Measurements from ENCODE around the gene SOX2.
"Not testable (repeated sequence)": the region's sequence is repeated elsewhere in the genome, so short reads cannot be mapped to it uniquely, and the experiment has no call there.

SOX2 gene

GRCh38 chr3:181757694-181758306 lies 46.1 kb downstream of the SOX2 start:
- DNase-seq (ENCODE audit: low read depth), result no peak

GRCh38 chr3:181761906-181762305 lies 50.2 kb downstream of the SOX2 start:
- DNase-seq (ENCODE audit: low read depth), result no peak

- DNase-seq (ENCODE audit: low read depth), result not testable (repeated sequence)
Measured at GRCh38 chr3:181764033-181764432, 52.3 kb downstream of the SOX2 start.
